NCI-H1092 treated with DMSO at 0.1 percent for 48 hours (cell line): ENCODE data around the gene ANKRD60.

Experiments used
- DNase-seq: peaks from one replicate; lab custom pipeline; 2025; lab: John Stamatoyannopoulos, UW

ANKRD60 gene

DNA sequence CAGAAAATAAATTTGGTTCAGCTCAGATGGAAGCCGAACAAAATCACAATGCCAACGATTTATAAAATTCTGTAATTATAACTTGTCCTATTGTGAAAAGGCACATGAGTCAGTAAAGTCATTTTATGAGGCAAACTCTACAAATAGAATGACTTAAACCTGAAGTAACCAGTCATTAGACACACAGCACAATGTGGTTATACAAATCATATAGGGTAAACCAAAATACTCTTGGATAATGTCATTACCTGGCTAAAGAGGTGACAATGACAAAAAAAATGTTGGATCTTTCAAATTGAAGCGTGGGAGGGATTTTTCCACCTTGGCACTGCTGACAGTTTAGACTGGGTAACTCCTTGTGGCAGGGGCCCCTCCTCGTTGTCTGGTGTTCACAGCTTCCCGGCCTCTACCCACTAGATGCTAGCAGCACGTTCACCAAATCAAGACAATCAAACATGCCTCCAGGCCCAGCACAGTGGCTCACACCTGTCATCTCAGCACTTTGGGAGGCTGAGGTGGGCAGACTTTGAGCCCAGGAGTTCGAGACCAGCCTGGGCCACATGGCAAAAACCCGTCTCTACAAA, 5.0 kb downstream of the ANKRD60 start:
- no peak for DNase-seq

DNA sequence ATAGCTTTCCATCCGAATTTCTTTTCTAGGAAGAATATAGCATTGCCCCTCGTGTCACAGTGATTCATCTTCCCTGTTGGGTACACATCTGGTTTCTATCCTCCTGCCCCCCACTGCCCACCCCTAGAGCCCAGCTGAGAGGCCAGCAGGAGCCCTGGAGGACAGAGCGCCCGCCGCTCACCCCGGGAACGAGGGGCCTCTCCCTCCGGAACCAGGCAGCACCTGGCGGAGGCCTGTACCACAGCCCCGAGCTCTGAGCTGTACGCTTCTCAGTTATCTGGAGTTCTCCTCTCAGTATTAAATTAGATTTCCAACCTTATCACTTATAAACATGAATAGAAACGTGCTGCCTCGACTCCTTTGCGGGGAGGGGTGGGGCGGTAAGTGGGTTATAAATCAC, 6.0 kb downstream of the ANKRD60 start:
- DNase-seq = no peak

DNA sequence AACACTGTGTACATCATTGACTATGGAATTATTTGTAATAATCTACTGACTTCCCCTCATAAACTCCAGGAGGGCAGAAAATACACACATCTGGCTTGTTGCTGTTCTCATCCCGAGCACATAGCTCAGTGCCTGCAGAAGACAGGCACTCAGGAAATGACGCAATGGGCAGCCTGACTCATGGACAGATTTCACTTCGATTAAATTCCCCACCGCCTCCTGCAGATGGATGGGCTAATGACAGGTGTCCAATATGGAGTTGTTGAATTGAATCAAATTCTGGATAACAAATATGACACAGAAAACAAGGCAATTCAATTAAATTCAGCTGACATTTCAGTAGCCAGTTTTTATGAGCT, 9.1 kb downstream of the ANKRD60 start:
- no peak for DNase-seq

DNA sequence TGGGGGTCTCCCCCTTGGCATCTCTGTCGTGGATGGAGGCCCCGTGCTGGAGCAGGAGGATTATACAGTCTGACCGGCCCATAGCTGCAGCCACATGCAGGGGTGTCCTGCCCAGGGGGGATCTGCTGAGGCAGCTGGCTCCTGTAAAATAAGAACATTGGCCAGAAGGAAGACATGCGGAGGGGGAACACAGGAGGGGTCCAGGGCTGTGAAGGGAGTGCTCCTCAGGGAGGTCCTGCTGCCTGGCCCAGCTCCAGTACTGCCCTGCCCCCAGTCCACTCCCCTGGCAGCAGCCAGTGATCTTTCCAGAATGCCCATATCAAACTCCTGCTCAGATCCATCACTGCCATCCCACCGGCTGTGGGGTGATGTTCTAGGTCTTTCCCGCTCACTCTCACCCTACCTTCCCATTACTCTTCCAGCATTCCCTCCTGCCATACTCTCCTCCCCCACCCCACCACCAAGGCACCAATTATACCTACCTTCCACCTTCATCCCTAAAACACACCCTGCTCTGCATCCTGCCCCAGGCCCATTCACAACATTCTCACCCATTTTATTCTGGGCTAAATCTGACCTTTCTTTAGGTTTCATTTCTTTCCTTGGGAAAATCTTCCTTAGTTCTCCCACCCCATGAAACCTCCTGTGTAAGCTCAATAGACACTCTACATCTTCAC, 9.7 kb downstream of the ANKRD60 start:
- no peak for DNase-seq

DNA sequence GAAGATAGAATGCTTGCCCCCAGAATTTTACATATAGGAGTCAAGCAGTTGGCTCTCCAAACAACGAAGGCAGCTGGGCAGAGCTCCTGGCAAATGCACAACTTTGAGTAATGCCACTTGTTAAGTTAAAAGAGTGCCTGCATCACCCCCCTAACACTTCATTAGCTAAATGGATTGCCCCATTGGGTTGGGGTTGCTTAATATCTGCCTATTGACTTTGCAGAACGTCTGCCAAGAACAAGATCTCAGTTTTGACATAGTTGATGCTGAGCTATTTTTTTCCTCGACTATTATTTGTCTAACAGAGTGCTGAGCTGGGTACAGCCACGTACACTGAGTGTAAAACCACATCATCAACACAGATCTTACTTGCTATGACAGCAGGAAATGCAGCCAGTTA, 12.1 kb downstream of the ANKRD60 start:
- no peak for DNase-seq

DNA sequence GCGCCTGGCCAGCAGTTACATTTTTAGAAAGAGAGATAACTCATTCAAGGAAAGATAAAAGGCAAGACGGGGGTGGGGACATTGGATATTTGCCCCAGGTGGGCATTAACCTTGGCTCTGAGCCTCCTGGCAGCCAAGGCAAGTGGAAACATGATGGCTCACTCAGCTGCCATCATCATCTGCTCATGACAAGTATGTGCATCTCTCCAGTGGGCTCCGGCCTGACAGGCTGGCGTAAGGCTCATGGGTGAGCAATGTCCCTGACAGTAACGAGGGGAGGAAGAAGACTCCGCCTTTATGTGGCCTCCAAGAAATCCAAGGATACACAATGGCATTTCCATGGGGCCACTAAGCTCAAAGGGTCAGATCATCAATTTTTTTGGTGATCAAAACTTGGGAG, 13.3 kb downstream of the ANKRD60 start:
- no peak for DNase-seq

DNA sequence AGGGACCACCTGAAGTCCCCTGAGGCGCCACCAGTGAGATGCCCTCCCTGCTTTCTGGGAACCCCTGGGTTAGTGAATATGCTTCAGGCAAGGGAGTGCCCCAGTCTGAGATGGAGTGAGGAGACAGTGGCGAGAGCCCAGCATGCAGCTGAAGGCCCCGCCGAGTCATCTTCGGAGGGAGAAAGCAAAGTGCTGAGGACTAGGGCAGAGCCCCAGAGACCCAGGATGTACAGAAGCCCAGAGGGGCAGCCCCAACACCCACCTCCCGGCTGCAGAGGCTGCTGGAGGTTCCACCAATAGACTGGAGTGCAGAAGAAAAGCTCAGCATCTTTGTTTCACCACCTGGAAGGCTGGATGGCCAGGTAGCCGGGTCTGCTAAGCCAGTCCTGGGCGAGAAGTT, 14.1 kb downstream of the ANKRD60 start:
- no peak for DNase-seq

DNA sequence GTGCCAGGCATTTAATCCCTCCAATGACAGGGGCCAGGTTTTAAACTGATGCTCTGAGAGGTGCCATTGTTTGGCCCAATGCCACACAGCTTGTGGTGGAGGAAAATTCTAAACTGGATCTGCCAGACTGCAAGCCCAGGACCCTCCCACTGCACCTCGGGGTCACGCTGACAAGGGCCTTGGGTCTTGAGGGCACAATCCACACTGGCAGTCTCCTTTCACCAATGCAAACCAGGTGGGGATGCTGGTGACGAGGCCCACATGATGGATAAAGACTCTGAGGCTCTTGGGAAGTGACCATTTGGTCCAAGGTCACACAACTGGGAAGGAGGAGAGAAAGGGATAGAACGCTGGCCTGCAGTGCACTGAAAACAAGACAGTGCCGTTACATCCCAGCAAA, 14.7 kb downstream of the ANKRD60 start:
- DNase-seq = no peak

DNA sequence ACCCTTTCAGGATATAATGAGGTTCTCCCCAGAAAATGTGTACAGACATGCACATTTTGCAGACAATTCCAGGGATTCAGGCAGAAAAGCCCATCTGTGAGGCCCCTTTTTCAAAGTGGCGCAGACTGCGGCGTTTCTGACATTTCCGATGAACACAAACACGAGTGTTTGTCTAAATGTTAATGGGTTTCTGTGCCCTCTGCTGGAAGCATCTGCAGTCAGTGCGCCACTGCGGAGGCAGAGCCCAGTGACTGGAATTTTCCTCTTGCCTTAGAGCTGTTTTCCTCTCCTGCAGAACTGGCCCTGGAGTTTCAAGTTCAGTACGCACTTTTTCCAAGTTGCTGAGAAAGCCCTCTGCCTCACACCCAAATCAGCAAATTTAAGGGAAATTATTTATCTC, 15.3 kb downstream of the ANKRD60 start:
- no peak for DNase-seq

DNA sequence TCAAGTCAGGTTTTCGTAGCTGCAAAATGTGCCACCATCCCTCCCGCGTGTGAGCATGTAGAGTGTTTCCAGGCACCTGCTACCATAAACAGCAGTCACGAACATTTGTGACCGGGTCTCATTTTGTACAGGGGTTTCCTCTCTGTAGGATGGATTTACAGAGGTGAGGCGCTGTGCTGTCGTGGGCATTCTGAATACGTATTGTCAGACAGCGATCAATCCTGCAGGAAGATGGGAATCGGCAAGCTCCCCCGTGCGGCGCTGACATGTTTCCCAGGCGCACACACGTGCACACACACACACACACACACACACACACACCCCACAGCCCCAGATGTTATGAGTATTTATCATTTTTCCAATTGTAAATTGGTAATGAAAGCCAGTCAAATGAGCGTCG, 15.8 kb downstream of the ANKRD60 start:
- no peak for DNase-seq

DNA sequence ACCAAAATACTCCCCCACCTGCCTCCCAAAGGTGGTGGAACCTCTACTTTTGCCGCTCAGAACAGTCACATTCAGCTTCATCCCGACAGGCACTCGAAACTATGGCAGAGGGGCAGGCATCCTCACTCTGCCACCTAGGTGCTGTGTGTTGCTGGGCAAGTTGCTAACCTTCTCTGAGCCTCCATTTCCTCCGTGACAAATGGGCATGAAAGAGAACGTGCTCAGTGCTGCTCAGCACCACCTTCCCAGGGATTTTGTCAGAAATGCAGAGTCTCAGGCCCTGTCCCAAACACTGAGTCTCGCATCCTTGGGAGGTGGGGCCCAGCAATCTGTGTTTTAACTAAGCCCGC, 18.1 kb downstream of the ANKRD60 start:
- DNase-seq = no peak

DNA sequence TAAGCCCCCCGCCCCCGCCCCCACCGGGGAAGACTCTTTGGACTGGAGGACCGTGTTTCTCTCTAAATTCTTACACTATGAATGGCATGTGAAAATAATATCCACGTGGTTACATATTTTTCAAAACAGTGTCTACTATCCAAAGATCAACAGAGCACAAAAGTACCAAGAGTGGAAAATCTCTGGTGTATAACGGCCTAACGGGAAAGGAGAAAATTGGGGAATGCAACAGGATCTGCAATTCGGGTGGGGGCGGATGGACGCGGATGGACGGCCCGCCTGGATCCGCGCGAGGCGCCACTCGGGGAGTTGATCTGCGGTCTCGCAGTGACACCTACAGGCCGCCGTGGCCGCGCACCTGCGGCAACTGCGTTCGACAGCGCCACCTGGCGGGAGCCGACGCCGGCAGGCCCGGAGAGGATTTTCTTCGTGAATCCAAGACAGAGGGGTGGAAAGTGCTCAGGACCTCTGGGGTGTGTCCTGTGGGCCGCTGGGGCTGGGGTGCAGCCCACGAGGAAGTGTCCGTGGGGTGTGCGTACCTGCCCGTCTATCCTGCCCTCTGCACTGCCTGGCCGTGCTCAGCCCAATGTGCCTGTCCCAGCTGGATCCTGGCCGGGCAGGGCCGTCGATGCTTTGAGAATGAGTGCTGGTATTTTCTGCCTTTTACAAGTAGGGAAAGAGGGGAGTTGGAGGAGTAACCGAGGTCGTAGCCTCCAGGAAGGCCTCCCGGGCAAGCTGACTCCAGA, 18.6 kb downstream of the ANKRD60 start:
- peak; percentile 35 for DNase-seq

DNA sequence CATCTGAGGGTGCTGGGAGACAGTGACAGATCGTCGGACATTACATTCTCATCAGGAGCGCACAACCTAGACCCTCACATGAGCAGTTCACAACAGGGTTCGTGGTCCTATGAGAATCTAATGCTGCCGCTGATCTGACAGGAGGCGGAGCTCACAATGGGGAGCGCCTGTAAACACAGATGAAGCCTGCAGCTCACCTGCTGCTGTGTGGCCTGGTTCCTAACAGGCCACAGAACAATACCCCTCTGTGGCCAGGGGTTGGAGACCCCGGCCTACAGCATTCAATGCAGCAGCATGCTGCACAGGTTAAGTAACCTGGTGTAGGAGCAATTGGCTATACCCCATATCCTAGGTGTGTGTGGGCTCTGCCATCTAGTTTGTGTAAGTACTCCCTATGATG, 19.5 kb downstream of the ANKRD60 start:
- no peak for DNase-seq

DNA sequence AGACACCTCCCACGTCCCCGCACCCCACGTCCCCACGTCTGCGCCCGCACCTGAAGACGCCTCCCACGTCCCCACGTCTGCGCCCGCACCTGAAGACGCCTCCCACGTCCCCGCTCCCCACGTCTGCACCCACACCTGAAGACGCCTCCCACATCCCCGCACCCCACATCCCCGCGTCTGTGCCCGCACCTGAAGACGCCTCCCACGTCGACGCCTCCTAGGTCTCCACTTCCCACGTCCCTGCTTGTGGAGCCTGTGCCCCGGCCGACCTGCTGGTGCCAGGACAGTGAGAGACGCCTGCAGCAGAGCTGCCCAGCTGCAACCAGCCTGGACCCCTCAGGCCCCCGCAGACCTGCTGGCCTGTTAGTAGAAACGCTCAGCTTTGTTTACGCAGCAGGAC, 22.6 kb downstream of the ANKRD60 start:
- DNase-seq = no peak

DNA sequence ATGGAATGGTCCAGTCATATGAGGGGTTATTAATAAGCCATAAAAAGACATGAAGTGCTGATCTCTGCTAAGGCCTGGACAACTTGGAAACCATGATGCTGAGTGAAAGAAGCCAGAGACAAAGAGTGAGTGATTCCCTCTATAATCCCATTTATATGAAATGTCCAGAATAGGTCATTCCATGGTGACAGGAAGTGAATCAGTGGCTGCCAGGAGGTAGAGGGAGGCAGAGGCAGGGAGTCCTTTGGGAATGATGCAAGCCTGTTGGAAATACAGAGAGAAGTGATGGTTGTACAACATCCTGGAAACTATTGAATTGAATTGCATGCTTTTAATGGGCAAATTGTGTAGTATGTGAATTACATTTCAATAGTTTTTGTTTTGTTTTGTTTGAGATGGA, 26.4 kb downstream of the ANKRD60 start:
- DNase-seq = no peak

DNA sequence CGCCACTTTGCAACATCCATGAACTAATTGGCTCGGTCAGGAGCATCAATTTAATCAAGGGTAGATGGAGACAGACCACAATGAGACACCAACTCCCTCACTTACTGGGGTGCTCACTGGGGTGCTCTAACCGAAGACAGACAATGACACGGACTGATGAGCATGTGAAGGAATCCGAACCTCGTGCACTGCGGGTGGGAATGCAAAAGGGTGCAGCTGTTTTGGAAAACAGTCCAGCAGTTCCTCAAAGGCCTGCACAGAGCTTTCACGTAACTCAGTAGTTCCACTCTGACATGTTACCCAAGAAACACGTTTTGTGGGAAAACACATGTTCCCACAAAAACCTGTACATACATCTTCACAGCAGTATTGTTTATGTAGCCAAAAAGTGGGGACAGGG, 26.8 kb downstream of the ANKRD60 start:
- DNase-seq = no peak

DNA sequence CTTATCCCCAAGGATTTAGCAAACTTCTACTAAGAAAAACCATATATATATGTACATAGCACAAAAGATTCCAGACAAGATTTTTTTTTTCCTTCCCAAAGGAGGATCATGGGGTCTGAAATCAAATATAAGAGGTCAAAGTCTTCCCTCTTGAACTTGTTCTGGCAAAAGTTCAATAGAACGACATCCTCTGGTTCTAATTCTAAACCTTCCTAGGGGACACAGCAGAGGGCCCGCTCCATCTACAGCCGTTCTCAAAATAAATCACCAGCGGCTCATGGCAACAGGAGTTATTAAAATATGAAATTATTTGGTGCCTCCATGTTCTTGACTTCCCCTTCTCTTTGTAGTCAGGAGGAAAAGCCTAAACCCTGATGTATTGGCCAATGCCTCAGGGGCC, 29.0 kb downstream of the ANKRD60 start:
- DNase-seq = no peak

DNA sequence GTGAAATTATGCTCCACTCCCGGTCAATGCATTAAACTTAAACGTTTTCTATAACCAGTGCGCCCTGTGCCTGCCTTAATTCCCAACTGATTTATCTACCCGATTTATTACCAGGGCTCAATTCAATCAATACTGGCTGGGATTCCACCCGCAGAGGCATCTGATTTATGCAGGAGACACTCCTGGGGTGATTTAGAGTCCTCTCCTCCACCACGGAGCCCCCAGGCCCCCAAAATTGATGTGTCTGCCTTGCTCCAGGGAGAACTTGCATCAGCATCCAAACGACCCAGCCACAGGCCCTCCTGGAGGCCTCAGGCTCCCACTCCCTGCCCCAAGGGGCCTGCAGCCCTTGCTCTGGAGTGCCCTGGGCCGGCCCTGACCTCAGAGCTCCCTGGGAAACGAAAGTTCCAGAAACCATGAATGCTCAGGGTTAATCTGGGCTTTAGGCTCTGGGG, 29.5 kb downstream of the ANKRD60 start:
- DNase-seq = no peak

DNA sequence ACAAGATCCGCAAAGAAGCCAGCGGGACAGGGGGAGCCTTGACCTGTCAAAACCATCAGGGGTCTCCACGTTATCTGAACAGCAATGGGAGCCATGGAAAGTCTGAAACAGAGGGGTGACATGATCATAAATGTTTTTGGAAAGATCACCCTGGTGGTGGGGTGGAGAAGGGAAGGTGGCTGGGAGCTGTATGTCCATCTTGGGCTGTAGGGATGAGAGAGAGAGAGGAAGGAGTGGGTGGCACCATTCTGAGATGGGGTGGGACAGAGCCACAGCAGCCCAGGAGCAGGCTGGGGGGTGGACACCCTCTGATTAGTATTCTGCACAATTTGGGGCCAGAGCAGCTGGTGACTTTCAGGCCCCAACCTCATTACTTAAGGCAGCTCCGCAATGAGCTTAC, 30.1 kb downstream of the ANKRD60 start:
- DNase-seq = no peak

DNA sequence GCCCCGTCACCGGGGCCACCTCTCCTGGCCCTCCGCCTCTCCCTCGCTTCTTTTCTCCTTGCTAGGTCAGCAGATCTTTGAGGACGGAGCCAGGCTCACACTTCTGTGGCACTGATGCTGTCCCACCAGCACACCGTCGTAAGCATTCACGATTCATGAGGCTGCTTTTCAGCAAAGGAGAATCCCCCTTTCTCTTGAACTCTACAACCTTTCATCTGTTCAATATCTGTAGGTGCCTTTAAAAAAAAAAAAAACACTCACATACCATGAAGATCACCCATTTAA, 31.3 kb downstream of the ANKRD60 start:
- DNase-seq = no peak

DNA sequence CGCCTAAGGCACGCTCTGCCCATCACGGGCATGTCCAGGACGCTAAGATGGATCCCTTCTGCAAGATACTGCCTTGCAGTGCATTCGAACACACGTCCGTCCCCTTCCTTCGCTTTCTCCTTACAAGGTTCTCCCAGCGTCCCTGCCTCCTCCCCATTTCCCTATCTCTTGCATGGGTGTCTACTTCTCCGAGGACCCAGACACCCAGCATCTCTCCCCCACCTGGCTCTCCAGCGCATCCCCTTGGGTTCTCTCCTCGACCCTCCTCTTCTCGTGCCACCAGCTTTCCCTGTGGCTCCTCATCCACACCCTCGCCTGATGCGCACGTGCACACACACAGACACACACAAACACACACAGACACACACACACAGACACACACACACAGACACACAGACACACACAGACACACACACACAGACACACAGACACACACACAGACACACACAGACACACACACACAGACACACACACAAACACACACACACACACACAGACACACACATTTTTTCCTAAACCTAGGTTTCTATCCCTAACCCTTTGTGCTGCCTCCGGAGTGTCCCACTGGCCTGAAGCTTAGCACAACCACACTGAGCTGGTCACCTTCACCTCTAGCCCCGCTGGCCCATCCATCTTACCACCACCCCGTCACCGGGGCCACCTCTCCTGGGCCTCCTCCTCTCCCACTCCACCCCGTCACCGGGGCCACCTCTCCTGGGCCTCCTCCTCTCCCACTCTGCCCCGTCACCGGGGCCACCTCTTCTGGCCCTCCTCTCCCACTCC, 31.9 kb downstream of the ANKRD60 start:
- DNase-seq = no peak

DNA sequence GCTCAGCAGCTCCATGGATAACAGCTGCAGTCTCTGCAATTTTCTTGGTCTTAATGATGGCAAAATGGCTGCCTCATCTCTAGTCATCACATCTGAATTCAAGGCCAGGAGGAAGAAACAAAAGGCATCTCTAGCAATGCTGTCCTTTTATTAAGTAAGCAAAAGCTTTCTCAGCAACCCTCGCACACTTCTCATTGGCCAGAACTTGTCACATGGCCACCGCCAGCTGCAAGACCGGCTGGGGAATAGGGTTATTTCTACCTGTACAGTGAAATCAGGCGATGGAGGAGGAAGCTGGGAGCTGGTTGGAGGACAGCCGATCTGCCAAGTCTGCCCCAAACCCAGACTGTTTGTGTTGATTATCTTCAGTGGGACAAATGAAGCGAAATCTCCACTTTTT, 33.4 kb downstream of the ANKRD60 start:
- DNase-seq = no peak

DNA sequence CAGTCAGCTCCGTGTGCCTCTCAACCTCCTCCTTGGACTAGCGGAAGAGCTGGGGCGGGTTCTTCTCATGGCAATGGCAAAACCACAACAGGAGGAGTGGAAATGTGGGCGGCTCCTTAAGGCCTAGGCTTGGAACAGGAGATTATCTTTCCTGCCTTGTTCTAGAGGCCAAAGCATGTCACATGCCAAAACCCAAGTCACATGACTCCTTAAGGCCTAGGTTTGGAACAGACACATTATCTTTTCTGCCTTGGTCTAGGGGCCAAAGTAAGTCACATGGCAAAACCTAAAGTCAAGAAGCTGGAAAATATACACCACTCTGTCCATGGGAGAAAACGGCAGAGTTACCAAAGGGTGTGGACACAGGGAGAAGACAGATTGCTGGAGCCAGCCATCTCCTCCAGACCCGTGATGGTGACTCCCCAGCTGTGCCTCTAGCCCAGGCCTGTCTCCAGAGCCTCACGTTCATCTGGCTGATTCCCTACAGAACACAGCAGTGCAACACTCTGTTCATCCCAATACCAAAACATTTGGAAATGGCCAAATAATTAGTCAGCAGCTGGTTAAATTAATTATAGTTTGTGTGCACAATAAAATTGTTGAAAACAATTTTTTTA, 34.2 kb downstream of the ANKRD60 start:
- DNase-seq = no peak
